Activated T-helper 2 cell treated with anti-CD3 and anti-CD28 coated beads, Interferon-gamma antibody, Interleukin-2, Interleukin-4, amounts not matched to agents 10 μg/mL and 5 μg/mL and 100 μg/mL, durations not matched to agents 14 hours and 24 hours and 36 hours (primary cell): ENCODE data around the gene HAP1. TPM values are rescaled to one million over a fixed set of nuclear protein-coding genes. Genes with fewer than 3 reads are reported as not detected.

Experiments
- DNase-seq: peaks from one replicate; pipeline ENCODE4 v3.0.0; 2021; ENCODE audit warnings: low spot score
- H3K27ac Mint-ChIP-seq: one replicate; pipeline ENCODE4 v1.8.0; 2021; ENCODE audit warnings: mixed read lengths
- H3K27me3 Mint-ChIP-seq: one replicate; pipeline ENCODE4 v1.8.0; 2021; ENCODE audit warnings: low read depth, mixed read lengths
- H3K36me3 Mint-ChIP-seq: one replicate; pipeline ENCODE4 v1.8.0; 2021; ENCODE audit warnings: low read depth, mixed read lengths
- H3K4me1 Mint-ChIP-seq: one replicate; pipeline ENCODE4 v1.8.0; 2021; ENCODE audit warnings: low read depth, mixed read lengths
- H3K4me3 Mint-ChIP-seq: one replicate; pipeline ENCODE4 v1.8.0; 2021; ENCODE audit warnings: low read depth, mild to moderate bottlenecking, moderate library complexity, mixed read lengths
- H3K9me3 Mint-ChIP-seq: one replicate; pipeline ENCODE4 v1.8.0; 2021; ENCODE audit warnings: mixed read lengths
- intact Hi-C: fragments of 100-400 bp; cut with micrococcal nuclease; formaldehyde crosslinking; loops from one replicate; pipeline ENCODE4 v1.15.1; 2023
- total RNA-seq: library from RNA; stranded (reverse); gene quantifications from 2 replicates; pipeline ENCODE4 v1.2.3, GENCODE V29; 2022

HAP1 gene
- total RNA-seq, 1 donor from 2014 or later: 0.11 TPM

DNA sequence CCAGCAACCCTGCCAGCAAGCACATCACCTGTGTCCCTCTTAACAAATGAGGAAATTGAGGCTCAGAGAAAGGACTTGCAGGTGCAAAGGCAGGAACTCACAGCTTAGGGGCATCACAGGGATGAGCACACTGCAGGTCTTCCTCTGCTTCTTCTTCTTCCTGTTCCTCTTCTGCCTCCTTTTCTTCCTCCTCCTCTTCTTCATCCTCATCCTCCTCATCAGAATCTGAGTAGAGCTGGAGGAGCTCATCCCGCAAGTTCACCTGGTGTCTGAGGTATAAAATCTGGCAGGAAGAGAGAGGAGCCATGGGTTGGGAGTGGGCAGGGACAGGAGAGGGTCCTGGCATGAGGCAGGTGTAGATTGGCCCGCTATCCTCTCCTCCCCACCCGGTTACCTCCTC is 2.6 kb downstream of the HAP1 start:
- H3K4me1 Mint-ChIP-seq: peaks cover 6% of the 10 kb centered on the region
- H3K4me3 Mint-ChIP-seq: no peak overlapping the region
- intact Hi-C loops: loop anchor here (10.0 kb wide), 1 partner anchor 133 kb away; the partner anchor contains the start of gene KLHL11
- no peak for DNase-seq
- no peaks in the 10 kb centered on the region for H3K9me3 Mint-ChIP-seq
- no peaks in the 10 kb centered on the region for H3K36me3 Mint-ChIP-seq
- peaks cover 48% of the 10 kb centered on the region for H3K27me3 Mint-ChIP-seq
- H3K27ac Mint-ChIP-seq: no peak overlapping the region

DNA sequence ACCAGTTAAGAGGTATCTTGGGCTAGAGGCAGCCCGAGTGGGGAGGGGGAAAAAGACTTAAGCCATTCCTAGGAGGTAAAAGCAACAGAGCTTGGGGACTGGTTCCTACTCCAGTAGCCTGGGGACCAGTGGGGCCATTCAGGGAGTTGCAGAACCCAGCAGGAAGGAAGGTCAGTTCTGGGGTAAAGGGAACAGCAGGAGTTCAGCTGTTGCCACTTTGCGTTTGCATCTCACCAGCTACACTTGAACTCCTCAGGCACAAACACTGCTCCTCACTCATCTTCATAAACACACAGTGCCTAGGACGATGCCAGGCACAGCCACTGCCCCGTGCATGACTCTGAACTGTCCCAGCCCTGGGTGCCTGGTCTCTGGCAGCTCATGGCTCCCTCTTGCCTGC is 4.0 kb downstream of the HAP1 start:
- H3K9me3 Mint-ChIP-seq: no peaks in the 10 kb centered on the region
- no peak overlapping the region for H3K27ac Mint-ChIP-seq
- no peak overlapping the region for H3K4me3 Mint-ChIP-seq
- no peaks in the 10 kb centered on the region for H3K36me3 Mint-ChIP-seq
- H3K27me3 Mint-ChIP-seq: peaks cover 40% of the 10 kb centered on the region
- intact Hi-C loops: loop anchor here (10.0 kb wide), 1 partner anchor 134 kb away; the partner anchor contains the start of gene KLHL11
- peaks cover 6% of the 10 kb centered on the region for H3K4me1 Mint-ChIP-seq
- DNase-seq: no peak

DNA sequence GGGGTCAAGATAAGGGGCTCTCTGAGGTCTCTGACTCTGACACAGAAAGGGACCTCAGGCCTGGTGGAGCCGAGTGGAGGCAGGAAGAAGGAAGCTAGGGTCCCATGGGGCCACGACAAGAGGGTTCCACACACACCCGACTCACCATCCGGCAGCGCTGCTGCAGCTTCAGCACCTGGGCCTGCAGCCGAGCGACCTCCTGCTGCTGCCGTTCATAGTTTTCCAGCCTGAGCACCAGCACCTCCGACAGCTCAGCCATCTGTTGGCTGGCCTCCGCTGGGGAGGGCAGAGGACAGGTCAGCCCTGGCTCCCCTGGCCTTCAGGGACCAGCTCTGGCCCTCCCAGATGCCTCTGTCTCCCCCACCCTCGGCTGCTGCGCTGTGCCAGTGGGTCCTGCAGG is 6.4 kb downstream of the HAP1 start:
- peaks cover 28% of the 10 kb centered on the region for H3K27me3 Mint-ChIP-seq
- no peaks in the 10 kb centered on the region for H3K36me3 Mint-ChIP-seq
- no peaks in the 10 kb centered on the region for H3K9me3 Mint-ChIP-seq
- no peak for DNase-seq
- H3K4me1 Mint-ChIP-seq: no peaks in the 10 kb centered on the region
- no peak overlapping the region for H3K4me3 Mint-ChIP-seq
- H3K27ac Mint-ChIP-seq: no peak overlapping the region
- intact Hi-C loops: no loop called here

DNA sequence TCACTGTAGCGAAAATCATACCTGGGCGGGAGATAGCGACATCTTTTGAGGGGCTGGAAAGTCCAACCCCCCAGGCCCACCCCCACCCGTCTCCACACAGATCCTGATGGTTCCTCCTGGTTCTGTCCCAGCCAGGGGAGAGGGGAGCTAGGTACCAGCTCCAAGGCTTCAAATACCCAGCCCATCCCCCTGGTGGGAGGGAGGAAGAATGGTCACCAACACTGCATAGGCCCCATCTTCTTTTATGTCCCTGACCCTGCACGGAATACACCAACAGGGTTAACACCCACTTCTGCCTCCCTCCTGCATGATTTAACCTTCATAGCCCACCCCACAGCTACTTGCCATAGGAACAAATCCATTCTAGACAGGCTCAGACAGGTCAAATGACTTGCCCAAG is 9.3 kb downstream of the HAP1 start:
- Mint-ChIP-seq H3K4me1 (no peaks in the 10 kb centered on the region), H3K27ac (no peak overlapping the region), H3K27me3 (peaks cover 6% of the 10 kb centered on the region), H3K9me3 (no peaks in the 10 kb centered on the region), H3K4me3 (no peak overlapping the region), H3K36me3 (no peaks in the 10 kb centered on the region)
- DNase-seq: no peak
- intact Hi-C loops: no loop called here

DNA sequence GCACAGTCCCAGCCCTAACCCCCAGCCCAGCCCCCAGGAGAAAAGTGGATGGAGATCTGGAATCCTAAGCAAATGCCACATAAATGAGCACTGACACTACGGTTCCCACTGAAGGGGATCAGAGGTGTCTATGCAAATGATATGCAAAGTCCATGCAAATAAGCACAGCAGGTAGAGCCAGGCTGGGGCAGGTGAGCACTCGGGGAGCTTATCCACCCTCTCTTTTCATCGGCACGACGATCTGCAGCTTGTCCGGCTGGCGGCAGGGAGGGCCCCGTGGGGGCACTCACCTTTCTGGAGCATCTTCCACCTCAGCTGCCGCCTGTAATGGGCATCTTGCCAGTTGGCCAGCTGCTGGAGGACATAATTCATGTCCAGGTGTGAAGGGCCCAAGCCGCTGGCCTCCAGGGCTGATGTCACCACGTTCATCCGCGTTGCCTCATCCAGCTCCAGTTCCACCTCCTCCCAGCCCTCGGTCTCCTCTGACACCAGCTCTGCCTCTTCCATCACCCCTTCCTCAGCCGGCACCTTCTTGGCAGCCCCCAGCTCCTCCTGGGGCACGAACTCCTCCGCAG is 9.9 kb downstream of the HAP1 start:
- no peak overlapping the region for H3K4me3 Mint-ChIP-seq
- H3K27me3 Mint-ChIP-seq: peaks cover 2% of the 10 kb centered on the region
- intact Hi-C loops: no loop called here
- DNase-seq: no peak
- no peaks in the 10 kb centered on the region for H3K9me3 Mint-ChIP-seq
- H3K27ac Mint-ChIP-seq: no peak overlapping the region
- H3K36me3 Mint-ChIP-seq: no peaks in the 10 kb centered on the region
- no peaks in the 10 kb centered on the region for H3K4me1 Mint-ChIP-seq

DNA sequence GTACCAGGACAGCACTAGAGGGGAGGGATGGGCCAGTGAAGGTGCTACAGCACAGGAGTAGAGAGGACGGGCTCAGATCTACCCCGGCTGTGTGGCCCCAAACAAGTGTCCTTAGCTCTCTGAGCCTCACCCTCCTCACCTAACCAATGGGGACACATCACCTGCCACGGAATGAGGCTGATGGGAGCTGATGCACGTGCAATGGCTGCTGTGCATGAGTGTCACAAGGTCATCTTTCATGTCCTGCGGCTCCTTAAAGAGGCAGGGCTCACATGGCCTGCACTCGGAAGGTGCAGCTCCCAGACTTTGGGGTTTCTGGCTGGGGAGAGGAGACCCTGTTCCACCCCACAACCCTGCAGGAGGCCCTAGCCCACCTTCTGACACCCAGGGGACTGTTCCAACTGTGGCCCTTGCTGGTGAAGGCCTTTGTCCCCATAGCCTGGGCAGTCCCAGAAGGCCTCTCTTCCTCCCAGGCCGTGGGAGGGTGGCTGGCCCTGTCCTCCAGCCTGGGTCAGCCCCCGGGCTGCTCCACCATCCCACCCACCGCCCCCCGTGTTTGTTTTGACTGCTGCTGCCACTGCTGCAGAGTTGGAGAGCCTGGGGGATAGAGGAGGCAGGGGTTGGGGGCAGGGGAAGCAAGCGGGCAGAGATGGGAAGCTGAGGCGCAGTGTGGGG is 10.5 kb downstream of the HAP1 start:
- H3K27ac Mint-ChIP-seq: no peak overlapping the region
- no peak for DNase-seq
- H3K36me3 Mint-ChIP-seq: no peaks in the 10 kb centered on the region
- intact Hi-C loops: no loop called here
- H3K9me3 Mint-ChIP-seq: no peaks in the 10 kb centered on the region
- H3K4me1 Mint-ChIP-seq: no peaks in the 10 kb centered on the region
- peaks cover 2% of the 10 kb centered on the region for H3K27me3 Mint-ChIP-seq
- no peak overlapping the region for H3K4me3 Mint-ChIP-seq

DNA sequence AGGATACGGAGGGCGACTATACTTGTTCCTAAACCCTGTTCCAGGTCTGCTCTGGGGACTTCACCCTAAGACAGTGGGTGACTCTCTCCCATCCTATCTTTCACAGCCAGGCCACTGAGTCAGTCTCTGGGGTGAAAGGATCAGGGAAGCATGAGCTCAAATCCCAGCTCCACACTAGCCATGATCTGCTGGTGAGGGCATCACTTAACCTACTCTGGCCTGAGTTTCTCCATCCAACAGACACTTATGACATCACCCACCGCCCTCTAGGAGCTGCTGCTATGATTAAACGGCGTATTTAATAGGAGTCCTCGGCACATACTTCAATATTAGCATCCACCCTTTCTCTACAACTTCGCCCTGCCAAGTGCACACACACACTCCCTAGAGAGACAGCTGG is 12.2 kb downstream of the HAP1 start:
- intact Hi-C loops: no loop called here
- DNase-seq: no peak
- H3K36me3 Mint-ChIP-seq: no peaks in the 10 kb centered on the region
- H3K4me3 Mint-ChIP-seq: no peak overlapping the region
- H3K27ac Mint-ChIP-seq: no peak overlapping the region
- H3K9me3 Mint-ChIP-seq: no peaks in the 10 kb centered on the region
- peaks cover 4% of the 10 kb centered on the region for H3K27me3 Mint-ChIP-seq
- peaks cover 5% of the 10 kb centered on the region for H3K4me1 Mint-ChIP-seq

DNA sequence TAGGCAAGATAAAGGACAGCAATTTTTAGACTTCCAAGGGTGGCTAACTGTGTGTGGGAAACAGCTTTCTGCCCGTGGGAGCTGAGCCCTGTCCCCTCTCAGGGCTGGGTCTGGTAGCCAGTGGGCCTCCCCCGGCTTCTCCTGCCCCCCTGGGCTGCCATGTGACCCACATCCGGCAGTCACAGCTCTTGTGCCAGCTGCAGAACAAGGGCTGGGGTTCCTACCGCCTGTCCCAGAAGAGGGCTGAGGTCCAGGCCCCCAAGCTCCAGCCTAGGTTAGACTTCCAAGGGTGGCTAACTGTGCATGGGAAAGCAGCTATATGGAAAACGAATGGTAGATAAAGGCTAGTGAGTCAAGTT is 16.2 kb downstream of the HAP1 start:
- intact Hi-C loops: no loop called here
- Mint-ChIP-seq H3K36me3 (no peaks in the 10 kb centered on the region), H3K9me3 (no peaks in the 10 kb centered on the region), H3K4me1 (peaks cover 5% of the 10 kb centered on the region), H3K27ac (no peak overlapping the region), H3K4me3 (no peak overlapping the region), H3K27me3 (peaks cover 9% of the 10 kb centered on the region)
- no peak for DNase-seq

DNA sequence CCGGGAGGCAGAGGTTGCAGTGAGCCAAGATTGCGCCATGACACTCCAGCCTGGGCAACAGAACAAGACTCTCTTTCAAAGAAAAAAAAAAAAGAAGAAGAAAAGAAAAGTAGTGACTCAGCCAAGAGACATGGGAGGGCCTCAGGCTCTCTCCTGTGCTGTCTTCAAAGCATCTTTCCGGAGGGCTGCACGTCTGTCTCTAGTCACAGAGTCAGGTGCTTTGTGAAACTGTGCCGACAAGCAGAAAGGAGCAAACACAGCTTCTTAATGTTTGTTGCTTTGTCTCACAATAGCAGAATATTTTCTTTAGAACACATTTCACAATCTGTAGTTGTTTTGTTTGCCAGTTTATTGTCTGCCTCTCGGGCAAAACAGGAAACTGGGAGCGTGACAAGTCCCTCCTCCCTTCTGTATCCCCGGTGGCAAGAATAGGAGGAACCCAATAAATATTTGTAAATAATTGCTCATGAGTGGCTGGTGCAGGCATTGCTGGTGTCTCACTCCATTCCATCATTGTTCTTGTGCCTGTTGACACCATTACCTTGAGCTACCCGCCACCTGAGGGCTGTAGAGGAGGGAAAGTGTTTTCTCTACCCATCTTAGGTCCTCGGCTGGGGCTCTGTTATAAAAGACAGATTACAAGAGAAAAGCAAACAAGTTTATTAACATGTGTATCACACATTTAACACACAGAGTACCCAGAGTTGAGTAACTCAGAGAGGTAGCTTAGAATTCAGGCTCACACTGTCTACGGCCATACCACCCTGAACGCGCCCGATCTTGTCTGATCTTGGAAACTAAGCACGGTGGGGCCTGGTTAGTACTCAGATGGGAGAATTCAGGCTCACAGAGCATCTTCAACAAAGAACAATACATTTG is 16.8 kb downstream of the HAP1 start:
- Mint-ChIP-seq H3K4me1 (peaks cover 5% of the 10 kb centered on the region), H3K36me3 (no peaks in the 10 kb centered on the region), H3K27ac (no peak overlapping the region), H3K9me3 (no peaks in the 10 kb centered on the region), H3K4me3 (no peak overlapping the region), H3K27me3 (peaks cover 9% of the 10 kb centered on the region)
- DNase-seq: no peak
- intact Hi-C loops: no loop called here

DNA sequence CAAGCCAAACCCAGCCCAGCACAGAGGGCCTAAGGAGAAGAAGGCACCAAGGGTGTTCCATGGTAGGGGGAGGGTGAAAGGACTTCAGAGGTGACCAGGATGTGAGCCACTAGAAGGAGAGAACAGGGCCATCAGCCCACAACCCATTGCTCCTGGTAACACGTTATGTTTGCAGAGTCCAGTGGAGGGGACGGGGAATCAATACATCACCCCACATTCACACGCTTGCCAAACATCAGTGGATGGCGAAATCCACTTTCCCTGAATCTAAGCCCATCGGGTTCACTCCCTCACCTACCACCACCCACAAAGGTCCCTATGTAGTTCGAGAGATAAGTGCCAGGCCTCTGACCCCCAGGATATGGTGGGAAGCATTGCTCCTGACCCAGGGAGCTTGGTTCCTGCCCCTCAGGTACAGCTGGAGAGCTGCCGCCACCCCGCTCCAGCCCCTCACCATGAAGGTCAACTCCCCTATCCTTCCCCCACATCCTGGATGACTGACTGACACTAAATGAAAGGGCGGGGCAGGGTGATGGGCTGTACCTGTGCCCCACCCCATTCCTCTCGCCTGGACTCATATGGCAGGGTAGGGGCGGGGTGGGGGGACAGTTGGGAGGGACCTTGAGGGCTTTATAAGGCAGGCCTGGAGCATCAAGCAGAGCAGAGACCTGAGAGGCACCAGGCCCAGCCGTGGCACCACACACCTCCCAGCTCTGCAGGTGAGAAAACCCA is 22.6 kb downstream of the HAP1 start, which contains the start of gene GAST:
GAST (plus strand) TSS at position 663 of the 732 bp plus-strand sequence. CDS start 3,106 bp downstream, outside the sequence.
- H3K27ac Mint-ChIP-seq: no peak within 1 kb of the TSS
- no peak within 1 kb of the TSS for H3K4me3 Mint-ChIP-seq
- no peaks in the 10 kb centered on the region for H3K36me3 Mint-ChIP-seq
- intact Hi-C loops: no loop called here
- H3K9me3 Mint-ChIP-seq: no peaks in the 10 kb centered on the region
- peaks cover 8% of the 10 kb centered on the region for H3K4me1 Mint-ChIP-seq
- no peak for DNase-seq
- peaks cover 11% of the 10 kb centered on the region for H3K27me3 Mint-ChIP-seq

DNA sequence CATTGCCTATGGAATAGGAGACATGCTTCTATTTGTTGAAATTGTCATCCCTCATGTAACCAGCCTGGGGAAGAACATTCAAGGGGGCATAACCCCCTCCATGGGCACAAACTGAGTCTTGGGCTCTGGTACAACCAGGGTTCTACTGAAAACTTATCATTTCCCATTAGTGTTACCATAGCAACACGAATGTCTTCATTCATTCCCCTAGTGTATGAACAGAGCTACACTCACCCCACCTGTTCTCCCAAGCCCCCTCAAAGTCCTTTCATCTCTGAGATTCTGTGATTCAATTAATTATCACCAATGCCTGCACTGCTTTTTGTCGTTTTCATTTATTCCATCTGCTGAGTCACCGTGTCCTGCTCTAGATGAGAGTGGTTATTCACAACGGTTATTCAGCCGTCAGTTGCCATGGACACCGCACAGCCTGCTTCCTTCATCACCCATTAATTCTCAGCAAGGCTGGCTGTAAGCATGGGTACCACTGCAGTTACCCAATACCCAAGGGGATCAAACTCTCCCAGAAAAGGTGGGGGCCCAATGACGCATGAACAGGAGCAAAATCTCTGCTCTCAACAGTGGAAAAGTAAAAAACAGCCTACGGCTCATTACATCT is 23.9 kb downstream of the HAP1 start:
- no peaks in the 10 kb centered on the region for H3K36me3 Mint-ChIP-seq
- intact Hi-C loops: no loop called here
- no peak overlapping the region for H3K4me3 Mint-ChIP-seq
- no peak for DNase-seq
- peaks cover 8% of the 10 kb centered on the region for H3K4me1 Mint-ChIP-seq
- H3K27ac Mint-ChIP-seq: no peak overlapping the region
- no peaks in the 10 kb centered on the region for H3K9me3 Mint-ChIP-seq
- H3K27me3 Mint-ChIP-seq: peaks cover 4% of the 10 kb centered on the region
